ENCODE results near the gene CCDC24.

The CCDC24 gene

GRCh38 chr1:43952731-43953346 is 38.6 kb upstream of the CCDC24 start:
- 56 to 72% methylated on average over 6 to 7 of the region's 8 CpGs for WGBS, 2 experiments (ENCODE audit: insufficient coverage in 2 of 2)
- no peaks in the 10 kb centered on the region for H3K9me3 ChIP-seq (ENCODE audit: control insufficient read depth, low read length)
- no peaks in the 10 kb centered on the region for H3K4me1 ChIP-seq (ENCODE audit: control insufficient read depth, insufficient read depth, low read length, poor library complexity, severe bottlenecking)
- no peak overlapping the region for H3K4me3 ChIP-seq (ENCODE audit: extremely low read depth, insufficient read depth, low read length, poor library complexity, severe bottlenecking)
- no peak overlapping the region for H3K27ac ChIP-seq (ENCODE audit: low read depth, low read length, severe bottlenecking)
- peaks cover 25% of the 10 kb centered on the region for H3K36me3 ChIP-seq (ENCODE audit: control insufficient read depth, insufficient read depth, low read length)

GRCh38 chr1:43953361-43953760 is 38.0 kb upstream of the CCDC24 start:
- 91% methylated on average over 2 of the region's 3 CpGs for WGBS, 2 experiments (ENCODE audit: insufficient coverage in 2 of 2)
- no peaks in the 10 kb centered on the region for H3K9me3 ChIP-seq (ENCODE audit: control insufficient read depth, low read length)
- no peaks in the 10 kb centered on the region for H3K4me1 ChIP-seq (ENCODE audit: control insufficient read depth, insufficient read depth, low read length, poor library complexity, severe bottlenecking)
- H3K27ac ChIP-seq (ENCODE audit: low read depth, low read length, severe bottlenecking), result no peak overlapping the region
- H3K4me3 ChIP-seq (ENCODE audit: extremely low read depth, insufficient read depth, low read length, poor library complexity, severe bottlenecking), result no peak overlapping the region
- peaks cover 31% of the 10 kb centered on the region for H3K36me3 ChIP-seq (ENCODE audit: control insufficient read depth, insufficient read depth, low read length)

GRCh38 chr1:43954036-43954435 is 37.4 kb upstream of the CCDC24 start:
- peaks cover 37% of the 10 kb centered on the region for H3K36me3 ChIP-seq (ENCODE audit: control insufficient read depth, insufficient read depth, low read length)
- no peaks in the 10 kb centered on the region for H3K4me1 ChIP-seq (ENCODE audit: control insufficient read depth, insufficient read depth, low read length, poor library complexity, severe bottlenecking)
- WGBS, 2 experiments (ENCODE audit: insufficient coverage in 2 of 2), result 85 to 91% methylated on average over 3 to 4 of the region's 5 CpGs
- no peaks in the 10 kb centered on the region for H3K9me3 ChIP-seq (ENCODE audit: control insufficient read depth, low read length)
- H3K27ac ChIP-seq (ENCODE audit: low read depth, low read length, severe bottlenecking), result no peak overlapping the region
- no peak overlapping the region for H3K4me3 ChIP-seq (ENCODE audit: extremely low read depth, insufficient read depth, low read length, poor library complexity, severe bottlenecking)

- Histone ChIP-seq H3K36me3 (ENCODE audit: control insufficient read depth, insufficient read depth, low read length) (peaks cover 47% of the 10 kb centered on the region), H3K27ac (ENCODE audit: low read depth, low read length, severe bottlenecking) (no peak overlapping the region), H3K4me1 (ENCODE audit: control insufficient read depth, insufficient read depth, low read length, poor library complexity, severe bottlenecking) (no peaks in the 10 kb centered on the region), H3K4me3 (ENCODE audit: extremely low read depth, insufficient read depth, low read length, poor library complexity, severe bottlenecking) (no peak overlapping the region), H3K9me3 (ENCODE audit: control insufficient read depth, low read length) (no peaks in the 10 kb centered on the region)
- 94 to 100% methylated on average over 4 to 8 of the region's 8 CpGs for WGBS, 2 experiments (ENCODE audit: insufficient coverage in 2 of 2)
These were observed 35.2 kb upstream of the CCDC24 start for GRCh38 chr1:43956234-43956633.

GRCh38 chr1:43957407-43958040 is 33.9 kb upstream of the CCDC24 start:
- WGBS, 2 experiments (ENCODE audit: insufficient coverage in 2 of 2), result 91 to 97% methylated on average over 6 to 7 of the region's 7 CpGs
- Histone ChIP-seq H3K4me3 (ENCODE audit: extremely low read depth, insufficient read depth, low read length, poor library complexity, severe bottlenecking) (no peak overlapping the region), H3K4me1 (ENCODE audit: control insufficient read depth, insufficient read depth, low read length, poor library complexity, severe bottlenecking) (no peaks in the 10 kb centered on the region), H3K27ac (ENCODE audit: low read depth, low read length, severe bottlenecking) (no peak overlapping the region), H3K9me3 (ENCODE audit: control insufficient read depth, low read length) (no peaks in the 10 kb centered on the region), H3K36me3 (ENCODE audit: control insufficient read depth, insufficient read depth, low read length) (peaks cover 57% of the 10 kb centered on the region)

- Histone ChIP-seq H3K9me3 (ENCODE audit: control insufficient read depth, low read length) (no peaks in the 10 kb centered on the region), H3K4me3 (ENCODE audit: extremely low read depth, insufficient read depth, low read length, poor library complexity, severe bottlenecking) (no peak overlapping the region), H3K36me3 (ENCODE audit: control insufficient read depth, insufficient read depth, low read length) (peaks cover 58% of the 10 kb centered on the region), H3K27ac (ENCODE audit: low read depth, low read length, severe bottlenecking) (no peak overlapping the region), H3K4me1 (ENCODE audit: control insufficient read depth, insufficient read depth, low read length, poor library complexity, severe bottlenecking) (no peaks in the 10 kb centered on the region)
- 91 to 92% methylated on average over 5 to 7 of the region's 9 CpGs for WGBS, 2 experiments (ENCODE audit: insufficient coverage in 2 of 2)
These were observed 32.8 kb upstream of the CCDC24 start for GRCh38 chr1:43958351-43959255.

- 92 to 93% methylated on average over 7 of the region's 8 CpGs for WGBS, 2 experiments (ENCODE audit: insufficient coverage in 2 of 2)
- no peak overlapping the region for H3K4me3 ChIP-seq (ENCODE audit: extremely low read depth, insufficient read depth, low read length, poor library complexity, severe bottlenecking)
- peaks cover 65% of the 10 kb centered on the region for H3K36me3 ChIP-seq (ENCODE audit: control insufficient read depth, insufficient read depth, low read length)
These were observed 30.6 kb upstream of the CCDC24 start for GRCh38 chr1:43960798-43961197.

GRCh38 chr1:43961692-43962091 is 29.7 kb upstream of the CCDC24 start:
- Histone ChIP-seq H3K9me3 (ENCODE audit: control insufficient read depth, low read length) (no peaks in the 10 kb centered on the region), H3K4me1 (ENCODE audit: control insufficient read depth, insufficient read depth, low read length, poor library complexity, severe bottlenecking) (no peaks in the 10 kb centered on the region), H3K36me3 (ENCODE audit: control insufficient read depth, insufficient read depth, low read length) (peaks cover 62% of the 10 kb centered on the region), H3K4me3 (ENCODE audit: extremely low read depth, insufficient read depth, low read length, poor library complexity, severe bottlenecking) (no peak overlapping the region), H3K27ac (ENCODE audit: low read depth, low read length, severe bottlenecking) (no peak overlapping the region)
- WGBS, 2 experiments (ENCODE audit: insufficient coverage in 2 of 2), result 95 to 97% methylated on average over 2 of the region's 3 CpGs

More at GRCh38 chr1:43960798-43961197, 30.6 kb upstream of the CCDC24 start:
- no peaks in the 10 kb centered on the region for H3K4me1 ChIP-seq (ENCODE audit: control insufficient read depth, insufficient read depth, low read length, poor library complexity, severe bottlenecking)
- no peaks in the 10 kb centered on the region for H3K9me3 ChIP-seq (ENCODE audit: control insufficient read depth, low read length)
- no peak overlapping the region for H3K27ac ChIP-seq (ENCODE audit: low read depth, low read length, severe bottlenecking)

GRCh38 chr1:43962324-43962723 is 29.1 kb upstream of the CCDC24 start:
- Histone ChIP-seq H3K4me3 (ENCODE audit: extremely low read depth, insufficient read depth, low read length, poor library complexity, severe bottlenecking) (no peak overlapping the region), H3K36me3 (ENCODE audit: control insufficient read depth, insufficient read depth, low read length) (peaks cover 58% of the 10 kb centered on the region), H3K4me1 (ENCODE audit: control insufficient read depth, insufficient read depth, low read length, poor library complexity, severe bottlenecking) (no peaks in the 10 kb centered on the region), H3K9me3 (ENCODE audit: control insufficient read depth, low read length) (no peaks in the 10 kb centered on the region), H3K27ac (ENCODE audit: low read depth, low read length, severe bottlenecking) (no peak overlapping the region)
- WGBS, 2 experiments (ENCODE audit: insufficient coverage in 2 of 2), result 87 to 90% methylated on average over 2 of the region's 2 CpGs

- Histone ChIP-seq H3K27ac (ENCODE audit: low read depth, low read length, severe bottlenecking) (no peak overlapping the region), H3K36me3 (ENCODE audit: control insufficient read depth, insufficient read depth, low read length) (peaks cover 54% of the 10 kb centered on the region), H3K4me3 (ENCODE audit: extremely low read depth, insufficient read depth, low read length, poor library complexity, severe bottlenecking) (no peak overlapping the region), H3K9me3 (ENCODE audit: control insufficient read depth, low read length) (no peaks in the 10 kb centered on the region), H3K4me1 (ENCODE audit: control insufficient read depth, insufficient read depth, low read length, poor library complexity, severe bottlenecking) (no peaks in the 10 kb centered on the region)
- WGBS, 2 experiments (ENCODE audit: insufficient coverage in 2 of 2), result 90 to 98% methylated on average over 3 of the region's 3 CpGs
These were observed 28.4 kb upstream of the CCDC24 start for GRCh38 chr1:43963006-43963405.
